Activated T-cell treated with anti-CD3 and anti-CD28 coated beads, Interleukin-2, amount 50 U/mL, for 72 hours (primary cell): ENCODE results near the gene APOA5. TPM values are rescaled to one million over a fixed set of nuclear protein-coding genes. Genes with fewer than 3 reads are reported as not detected.

Source experiments
- ATAC-seq, 2 donors: fragments of 150-1000 bp; cut with Tn5 transposase; replicated peaks in 1 of 2; 2 replicates each; pipeline ENCODE4 v1.10.0; 2021; ENCODE audit warnings: moderate library complexity in 2 of 2, mild to moderate bottlenecking in 1 of 2
- DNase-seq, 2 donors: peaks; one replicate each; pipeline ENCODE4 v3.0.0; 2021 to 2022; ENCODE audit warnings: mixed read lengths in 1 of 2
- H3K27ac Mint-ChIP-seq: one replicate; pipeline ENCODE4 v1.8.0; 2022; ENCODE audit warnings: mild to moderate bottlenecking, moderate library complexity, mixed read lengths
- H3K27me3 Mint-ChIP-seq: one replicate; pipeline ENCODE4 v1.8.0; 2022; ENCODE audit warnings: low read depth, mixed read lengths
- H3K36me3 Mint-ChIP-seq, 2 donors: one replicate each; pipeline ENCODE4 v1.8.0; 2022; ENCODE audit warnings: mixed read lengths in 2 of 2, mild to moderate bottlenecking in 1 of 2; ENCODE audit not compliant: insufficient read depth in 2 of 2
- H3K4me1 Mint-ChIP-seq: one replicate; pipeline ENCODE4 v1.8.0; 2022; ENCODE audit warnings: low read depth, mixed read lengths
- H3K4me3 Mint-ChIP-seq, 2 donors: one replicate each; pipeline ENCODE4 v1.8.0; 2022; ENCODE audit warnings: mild to moderate bottlenecking in 2 of 2, mixed read lengths in 2 of 2, moderate library complexity in 2 of 2
- H3K9me3 Mint-ChIP-seq, 2 donors: one replicate each; pipeline ENCODE4 v1.8.0; 2022; ENCODE audit warnings: mixed read lengths in 2 of 2
- total RNA-seq, 2 donors: library from RNA; stranded (reverse); gene quantifications; one replicate each; pipeline ENCODE4 v1.2.3, GENCODE V29; 2022

APOA5 gene
- total RNA-seq, 2 donors from 2014 or later: not detected

DNA sequence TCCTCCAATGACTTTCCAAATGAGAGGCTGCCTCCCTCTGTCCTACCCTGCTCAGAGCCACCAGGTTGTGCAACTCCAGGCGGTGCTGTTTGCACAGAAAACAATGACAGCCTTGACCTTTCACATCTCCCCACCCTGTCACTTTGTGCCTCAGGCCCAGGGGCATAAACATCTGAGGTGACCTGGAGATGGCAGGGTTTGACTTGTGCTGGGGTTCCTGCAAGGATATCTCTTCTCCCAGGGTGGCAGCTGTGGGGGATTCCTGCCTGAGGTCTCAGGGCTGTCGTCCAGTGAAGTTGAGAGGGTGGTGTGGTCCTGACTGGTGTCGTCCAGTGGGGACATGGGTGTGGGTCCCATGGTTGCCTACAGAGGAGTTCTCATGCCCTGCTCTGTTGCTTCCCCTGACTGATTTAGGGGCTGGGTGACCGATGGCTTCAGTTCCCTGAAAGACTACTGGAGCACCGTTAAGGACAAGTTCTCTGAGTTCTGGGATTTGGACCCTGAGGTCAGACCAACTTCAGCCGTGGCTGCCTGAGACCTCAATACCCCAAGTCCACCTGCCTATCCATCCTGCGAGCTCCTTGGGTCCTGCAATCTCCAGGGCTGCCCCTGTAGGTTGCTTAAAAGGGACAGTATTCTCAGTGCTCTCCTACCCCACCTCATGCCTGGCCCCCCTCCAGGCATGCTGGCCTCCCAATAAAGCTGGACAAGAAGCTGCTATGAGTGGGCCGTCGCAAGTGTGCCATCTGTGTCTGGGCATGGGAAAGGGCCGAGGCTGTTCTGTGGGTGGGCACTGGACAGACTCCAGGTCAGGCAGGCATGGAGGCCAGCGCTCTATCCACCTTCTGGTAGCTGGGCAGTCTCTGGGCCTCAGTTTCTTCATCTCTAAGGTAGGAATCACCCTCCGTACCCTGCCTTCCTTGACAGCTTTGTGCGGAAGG is 40.9 kb upstream of the APOA5 start:
- Mint-ChIP-seq H3K36me3 (no peaks in the 10 kb centered on the region), H3K27me3 (no peaks in the 10 kb centered on the region), H3K4me3 (no peak overlapping the region), H3K9me3 (no peaks in the 10 kb centered on the region), H3K27ac (no peak overlapping the region), H3K4me1 (peaks cover 17% of the 10 kb centered on the region)
- DNase-seq (no peak), ATAC-seq (no peak)

DNA sequence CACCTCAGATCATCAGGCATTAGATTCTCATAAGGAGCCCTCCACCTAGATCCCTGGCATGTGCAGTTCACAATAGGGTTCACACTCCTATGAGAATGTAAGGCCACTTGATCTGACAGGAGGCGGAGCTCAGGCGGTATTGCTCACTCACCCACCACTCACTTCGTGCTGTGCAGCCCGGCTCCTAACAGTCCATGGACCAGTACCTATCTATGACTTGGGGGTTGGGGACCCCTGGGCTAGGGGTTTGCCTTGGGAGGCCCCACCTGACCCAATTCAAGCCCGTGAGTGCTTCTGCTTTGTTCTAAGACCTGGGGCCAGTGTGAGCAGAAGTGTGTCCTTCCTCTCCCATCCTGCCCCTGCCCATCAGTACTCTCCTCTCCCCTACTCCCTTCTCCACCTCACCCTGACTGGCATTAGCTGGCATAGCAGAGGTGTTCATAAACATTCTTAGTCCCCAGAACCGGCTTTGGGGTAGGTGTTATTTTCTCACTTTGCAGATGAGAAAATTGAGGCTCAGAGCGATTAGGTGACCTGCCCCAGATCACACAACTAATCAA is 40.2 kb upstream of the APOA5 start:
- Mint-ChIP-seq H3K4me3 (no peak overlapping the region), H3K4me1 (peaks cover 17% of the 10 kb centered on the region), H3K27me3 (no peaks in the 10 kb centered on the region), H3K36me3 (no peaks in the 10 kb centered on the region), H3K27ac (no peak overlapping the region), H3K9me3 (no peaks in the 10 kb centered on the region)
- ATAC-seq (no peak), DNase-seq (no peak)

GRCh38 chr11:116830184-116830912 is 38.7 kb upstream of the APOA5 start:
- Mint-ChIP-seq H3K4me3 (no peak overlapping the region), H3K36me3 (no peaks in the 10 kb centered on the region), H3K4me1 (peaks cover 8% of the 10 kb centered on the region), H3K27ac (no peak overlapping the region), H3K9me3 (no peaks in the 10 kb centered on the region), H3K27me3 (no peaks in the 10 kb centered on the region)
- DNase-seq (no peak), ATAC-seq (no peak)

- Mint-ChIP-seq H3K27ac (no peak within 1 kb of the TSS), H3K36me3 (no peaks in the 10 kb centered on the region), H3K9me3 (no peaks in the 10 kb centered on the region), H3K4me3 (no peak within 1 kb of the TSS), H3K4me1 (peaks cover under 1% of the 10 kb centered on the region), H3K27me3 (no peaks in the 10 kb centered on the region)
- DNase-seq (no peak), ATAC-seq (no peak)
Observed at GRCh38 chr11:116829525-116830183, 38.0 kb upstream of the APOA5 start, which contains the start of gene APOC3. TSS of gene APOC3 (plus strand) at chr11:116829907. CDS start at chr11:116830583, 676 bp downstream.

DNA sequence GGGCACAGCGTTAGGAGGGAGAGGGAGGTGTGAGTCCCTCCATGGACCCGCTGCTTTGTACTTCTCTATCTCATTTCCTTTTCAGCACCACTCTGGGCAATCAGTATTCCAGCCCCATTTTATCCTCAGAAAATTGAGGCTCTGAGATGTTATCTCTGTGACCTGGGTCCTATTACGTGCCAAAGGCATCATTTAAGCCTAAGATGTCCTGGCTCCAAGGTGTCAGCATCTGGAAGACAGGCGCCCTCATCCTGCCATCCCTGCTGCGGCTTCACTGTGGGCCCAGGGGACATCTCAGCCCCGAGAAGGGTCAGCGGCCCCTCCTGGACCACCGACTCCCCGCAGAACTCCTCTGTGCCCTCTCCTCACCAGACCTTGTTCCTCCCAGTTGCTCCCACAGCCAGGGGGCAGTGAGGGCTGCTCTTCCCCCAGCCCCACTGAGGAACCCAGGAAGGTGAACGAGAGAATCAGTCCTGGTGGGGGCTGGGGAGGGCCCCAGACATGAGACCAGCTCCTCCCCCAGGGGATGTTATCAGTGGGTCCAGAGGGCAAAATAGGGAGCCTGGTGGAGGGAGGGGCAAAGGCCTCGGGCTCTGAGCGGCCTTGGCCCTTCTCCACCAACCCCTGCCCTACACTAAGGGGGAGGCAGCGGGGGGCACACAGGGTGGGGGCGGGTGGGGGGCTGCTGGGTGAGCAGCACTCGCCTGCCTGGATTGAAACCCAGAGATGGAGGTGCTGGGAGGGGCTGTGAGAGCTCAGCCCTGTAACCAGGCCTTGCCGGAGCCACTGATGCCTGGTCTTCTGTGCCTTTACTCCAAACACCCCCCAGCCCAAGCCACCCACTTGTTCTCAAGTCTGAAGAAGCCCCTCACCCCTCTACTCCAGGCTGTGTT is 37.2 kb upstream of the APOA5 start:
- no peak overlapping the region for H3K4me3 Mint-ChIP-seq

DNA sequence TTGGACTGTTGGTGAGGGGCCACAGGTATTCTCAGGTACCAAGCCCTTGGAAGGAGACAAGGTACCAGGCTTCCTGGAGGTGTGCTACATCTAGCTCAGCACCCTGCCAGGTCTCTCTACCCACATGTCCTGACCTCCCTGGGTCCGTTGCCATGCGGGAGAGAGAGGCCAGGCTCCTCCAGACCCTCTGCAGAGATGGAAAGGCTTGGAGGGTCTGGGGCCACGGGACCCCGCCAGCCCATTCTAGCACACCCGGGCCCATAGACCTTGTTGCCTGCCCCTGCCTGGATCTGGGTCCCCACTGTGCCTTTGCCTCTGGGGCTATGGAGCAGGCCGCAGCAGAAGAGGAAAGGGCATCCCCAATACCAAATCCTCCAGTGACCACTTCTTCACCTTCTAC is 35.8 kb upstream of the APOA5 start:
- Mint-ChIP-seq H3K4me3 (no peak overlapping the region), H3K27ac (no peak overlapping the region), H3K4me1 (no peaks in the 10 kb centered on the region), H3K36me3 (no peaks in the 10 kb centered on the region), H3K27me3 (no peaks in the 10 kb centered on the region), H3K9me3 (no peaks in the 10 kb centered on the region)
- DNase-seq: no peak
- no peak for ATAC-seq

More for the DNA sequence above, 37.2 kb upstream of the APOA5 start:
- Mint-ChIP-seq H3K27ac (no peak overlapping the region), H3K27me3 (no peaks in the 10 kb centered on the region), H3K4me1 (no peaks in the 10 kb centered on the region), H3K36me3 (no peaks in the 10 kb centered on the region), H3K9me3 (no peaks in the 10 kb centered on the region)
- no peak for ATAC-seq
- no peak for DNase-seq

DNA sequence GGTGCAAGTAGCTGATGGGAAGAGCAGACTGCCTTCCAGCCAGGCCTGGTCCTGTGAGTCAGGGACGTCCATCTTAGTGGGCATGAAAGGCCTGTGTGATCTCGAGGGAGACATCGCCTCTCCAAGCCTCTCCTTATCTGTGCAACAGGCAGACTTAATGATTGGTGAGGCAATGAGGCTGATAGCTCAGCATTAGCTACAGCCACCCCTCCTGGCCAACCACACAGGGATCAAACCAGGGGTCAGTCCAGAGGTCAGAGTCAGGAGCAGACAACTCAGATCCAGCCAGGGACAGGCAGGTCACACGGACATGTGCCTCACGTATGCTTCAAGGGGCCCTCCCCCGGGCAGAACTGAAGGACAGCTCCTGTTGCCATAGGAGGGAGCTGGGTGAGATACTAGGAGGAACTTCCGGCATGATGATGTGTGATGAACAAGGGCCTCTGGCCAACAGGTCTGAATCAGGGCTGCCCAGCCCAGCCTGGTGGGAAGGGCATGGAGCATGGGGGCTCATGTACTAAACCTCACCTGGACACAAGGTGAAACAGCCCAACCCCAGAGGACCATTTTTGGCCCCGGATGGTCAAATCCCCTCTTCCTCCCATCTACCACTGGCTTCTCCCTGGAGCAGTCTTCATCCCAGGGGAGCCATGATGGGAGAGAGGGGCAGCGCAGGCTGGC is 35.2 kb upstream of the APOA5 start:
- Mint-ChIP-seq H3K4me3 (no peak overlapping the region), H3K36me3 (no peaks in the 10 kb centered on the region), H3K9me3 (no peaks in the 10 kb centered on the region), H3K4me1 (no peaks in the 10 kb centered on the region), H3K27me3 (no peaks in the 10 kb centered on the region), H3K27ac (no peak overlapping the region)
- DNase-seq (no peak), ATAC-seq (no peak)

- Mint-ChIP-seq H3K27ac (no peak overlapping the region), H3K36me3 (no peaks in the 10 kb centered on the region), H3K27me3 (no peaks in the 10 kb centered on the region), H3K4me1 (no peaks in the 10 kb centered on the region), H3K9me3 (no peaks in the 10 kb centered on the region), H3K4me3 (no peak overlapping the region)
- no peak for ATAC-seq
- no peak for DNase-seq
Observed at GRCh38 chr11:116825854-116826750, 34.4 kb upstream of the APOA5 start.

DNA sequence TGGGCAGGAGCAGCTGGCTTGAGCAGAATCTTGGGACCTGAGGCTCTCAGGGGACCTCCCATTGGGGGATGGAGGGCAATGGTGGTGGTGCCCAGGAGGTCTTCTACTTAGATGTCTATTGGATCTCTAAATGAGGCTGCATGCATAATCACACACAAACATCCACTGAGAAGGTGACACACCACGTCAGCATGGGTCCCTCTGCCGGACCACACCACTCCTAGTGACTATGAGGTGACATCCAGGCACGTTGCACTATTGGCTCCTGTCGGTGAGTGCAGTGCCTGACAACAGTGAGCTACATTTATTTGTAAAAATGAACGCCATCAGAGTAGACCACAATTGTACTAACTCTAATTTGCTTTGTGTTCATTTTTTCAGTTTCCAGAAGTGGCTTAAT is 33.8 kb upstream of the APOA5 start:
- H3K27ac Mint-ChIP-seq: no peak overlapping the region

DNA sequence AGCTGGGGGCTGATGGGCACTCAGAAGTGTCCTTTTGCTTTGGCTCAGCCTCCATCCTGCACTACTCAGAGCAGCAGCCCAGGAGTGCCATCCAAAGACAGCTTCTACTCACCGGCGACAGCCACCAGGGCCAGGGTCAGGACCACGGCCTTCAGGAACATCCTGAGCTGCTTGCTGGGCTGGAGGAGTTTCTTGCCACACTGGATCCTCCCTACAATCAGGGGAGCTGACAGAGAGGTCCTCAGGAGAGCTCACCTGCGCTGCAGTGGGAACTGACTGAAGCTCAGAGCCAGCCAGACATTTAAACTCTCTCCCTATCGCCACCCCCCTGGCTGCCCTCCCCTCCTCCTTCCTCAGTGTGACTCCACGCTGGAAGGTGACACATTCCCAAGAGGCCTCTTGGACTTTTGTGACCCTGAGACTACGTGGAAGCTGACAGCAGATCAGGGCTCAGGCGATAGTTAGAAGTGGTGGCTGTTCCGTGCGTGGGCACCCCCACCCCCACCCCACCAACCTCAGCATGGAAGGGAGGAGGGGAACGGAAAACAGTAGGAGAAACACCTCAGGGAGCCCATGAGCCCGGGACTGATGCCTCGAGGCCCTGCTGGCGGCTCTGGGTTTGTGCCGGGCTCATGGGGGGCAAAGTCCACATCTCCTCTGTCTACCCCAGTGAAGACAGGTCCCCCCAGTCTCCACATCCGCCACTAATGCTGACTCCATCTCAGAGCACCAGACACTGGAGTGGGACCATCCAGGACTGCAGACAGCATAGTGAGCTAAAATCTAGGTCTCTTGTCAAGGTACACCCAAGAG is 31.6 kb upstream of the APOA5 start, which contains the start of gene APOA4:
APOA4 (minus strand) TSS at position 274 of the 813 bp plus-strand sequence; CDS start at position 161, 113 bp downstream.
- H3K36me3 Mint-ChIP-seq: no peaks in the 10 kb centered on the region
- no peak within 1 kb of the TSS for H3K4me3 Mint-ChIP-seq
- no peaks in the 10 kb centered on the region for H3K27me3 Mint-ChIP-seq
- no peaks in the 10 kb centered on the region for H3K4me1 Mint-ChIP-seq
- H3K9me3 Mint-ChIP-seq: no peaks in the 10 kb centered on the region
- H3K27ac Mint-ChIP-seq: no peak within 1 kb of the TSS
- ATAC-seq (no peak), DNase-seq (no peak)

More for the DNA sequence above, 33.8 kb upstream of the APOA5 start:
- no peak overlapping the region for H3K4me3 Mint-ChIP-seq
- no peaks in the 10 kb centered on the region for H3K36me3 Mint-ChIP-seq
- no peak for DNase-seq
- no peaks in the 10 kb centered on the region for H3K9me3 Mint-ChIP-seq
- no peak for ATAC-seq
- no peaks in the 10 kb centered on the region for H3K27me3 Mint-ChIP-seq
- H3K4me1 Mint-ChIP-seq: no peaks in the 10 kb centered on the region
